ENCODE measurements around the gene ZNF276.
"Not testable (repeated sequence)": the region's sequence is repeated elsewhere in the genome, so short reads cannot be mapped to it uniquely, and the experiment has no call there.

GRCh38 chr16:89689621-89690020 is 31.7 kb upstream of the ZNF276 start:
- not testable (repeated sequence) for TF ChIP-seq CTCF (IDR thresholded peaks at IDR 0.05); EP300 (IDR thresholded peaks at IDR 0.05; ENCODE audit: low read depth); POLR2A (IDR thresholded peaks at IDR 0.05)
